ENCODE data around the gene HHAT. TPM values are rescaled to one million over a fixed set of nuclear protein-coding genes. Genes with fewer than 3 reads are reported as not detected.

HHAT gene
- total and polyA plus RNA-seq, 2 of the 4 experiments (the other 2 are of a cell fraction): 1.7 to 2.5 TPM

- Histone ChIP-seq H3K4me2 (ENCODE audit: low read depth, low read length) (no peak overlapping the region), H2BK15ac (ENCODE audit: low read depth, low read length) (no peak overlapping the region), H3K18ac (ENCODE audit: low read depth, low read length) (no peak overlapping the region), H3K9ac (ENCODE audit: low read depth, low read length) (no peak overlapping the region), H2AFZ (replicated peaks; ENCODE audit: low read length, poor library complexity) (no peak overlapping the region), H3K23ac (ENCODE audit: low read depth, low read length) (no peak overlapping the region), H3K27ac (ENCODE audit: insufficient read depth, low read length) (no peak overlapping the region), H3K27me3 (ENCODE audit: control insufficient read depth, insufficient read depth, low read length) (no peaks in the 10 kb centered on the region), H3K79me1 (ENCODE audit: low read depth in 1 of 2, low read length in 2 of 2) (no peaks in the 10 kb centered on the region), H3K14ac (replicated peaks; ENCODE audit: low read depth, low read length) (no peak overlapping the region), H3K4me1 (ENCODE audit: control insufficient read depth, insufficient read depth, low read length) (peaks cover 2% of the 10 kb centered on the region; the same call in 1 of the 2 replicates), H2AK5ac (ENCODE audit: low read depth, low read length) (no peak overlapping the region), H3K56ac (ENCODE audit: extremely low read depth, insufficient read depth, low read length) (no peak overlapping the region), H2BK120ac (ENCODE audit: low read depth, low read length) (no peak overlapping the region), H2BK20ac (ENCODE audit: low read depth, low read length) (no peak overlapping the region), H3K9me1 (ENCODE audit: insufficient read depth, low read length) (no peaks in the 10 kb centered on the region), H3K4ac (ENCODE audit: low read depth, low read length) (no peak overlapping the region), H4K5ac (ENCODE audit: low read depth, low read length) (no peak overlapping the region), H2AK9ac (replicated peaks; ENCODE audit: low read depth, low read length, poor library complexity) (no peak overlapping the region), H2BK5ac (ENCODE audit: low read depth, low read length, poor library complexity, severe bottlenecking) (no peak overlapping the region), H4K91ac (ENCODE audit: insufficient read depth, low read depth, low read length) (no peak overlapping the region), H3K9me3 (ENCODE audit: control insufficient read depth, insufficient read depth, low read length) (no peaks in the 10 kb centered on the region), H4K20me1 (ENCODE audit: insufficient read depth, low read length) (no peaks in the 10 kb centered on the region), H4K8ac (ENCODE audit: low read depth in 2 of 2, low read length in 2 of 2) (no peak overlapping the region), H3K4me3 (ENCODE audit: insufficient read depth, low read depth, low read length) (no peak overlapping the region), H3K36me3 (ENCODE audit: control insufficient read depth, insufficient read depth, low read length) (no peaks in the 10 kb centered on the region)
- ChIA-PET CTCF (interaction anchor here (0.6 to 0.8 kb wide), 2 partner anchors 482 to 799 kb away, joined by 3 to 7 read pairs; no protein-coding TSS in a partner anchor), POLR2A (ENCODE audit: unreplicated experiment) (no interaction called here)
- no peak for ATAC-seq (ENCODE audit: low read depth)
- no peak for DNase-seq
- in situ Hi-C loops (cut with MboI; ENCODE audit: low sequenced_read_pairs) (no loop called here), dilution Hi-C loops (cut with HindIII; ENCODE audit: low sequenced_read_pairs, unreplicated experiment) (no loop called here), intact Hi-C loops (cut with micrococcal nuclease) (no loop called here)
- WGBS, 2 experiments (ENCODE audit: extremely low coverage in 2 of 2, insufficient read length in 1 of 2): 58% methylated on average over 2 of the region's 7 CpGs; no CpG with 5 or more reads in 1 of the 2 experiments
- no TSS peak for BruUV-seq (replicated peaks)
- no peak for TF ChIP-seq NFE2L2 (IDR thresholded peaks at IDR 0.05; ENCODE audit: low read depth, low read length)
- TF ChIP-seq RAD21 (IDR thresholded peaks at IDR 0.05; ENCODE audit: low read length): no peak
- no peak for TF ChIP-seq FOS (IDR thresholded peaks at IDR 0.05; ENCODE audit: low read depth, low read length)
These were observed 323.7 kb downstream of the HHAT start for GRCh38 chr1:210652329-210652954.
